ENCODE results near the gene CHRM4. TPM values are rescaled to one million over a fixed set of nuclear protein-coding genes. Genes with fewer than 3 reads are reported as not detected.

Gene CHRM4
- total and polyA plus RNA-seq, 2 experiments from 2014 or later, result 0.30 TPM; not detected in 1

DNA sequence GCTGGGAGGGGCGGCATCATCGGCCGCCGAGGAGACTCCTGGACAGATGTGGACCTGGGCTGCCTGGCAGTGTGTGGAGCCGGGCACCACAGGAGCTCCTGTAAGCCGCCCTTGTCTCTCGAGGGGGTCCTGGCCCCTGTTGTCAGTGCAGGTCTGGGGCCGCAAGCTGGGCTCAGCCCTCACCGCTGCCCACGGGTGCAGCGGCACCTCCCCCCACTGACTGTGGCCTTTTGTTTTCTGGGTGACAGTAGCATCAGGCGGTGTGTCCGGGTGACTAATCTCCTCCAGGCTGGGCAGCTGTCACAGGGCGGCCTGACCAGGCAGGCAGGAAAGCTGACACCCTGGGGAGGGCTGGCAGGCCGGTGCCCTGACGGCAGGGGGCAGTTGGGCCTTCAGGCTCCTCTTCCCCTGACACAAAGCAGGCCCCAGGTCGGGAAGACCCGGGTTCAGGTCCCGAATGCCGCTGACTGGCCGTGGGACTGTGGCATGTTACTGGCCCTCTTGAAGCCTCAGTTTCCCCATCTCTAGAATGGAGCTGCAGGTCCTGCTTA is 28.0 kb downstream of the CHRM4 start:
- H4K20me1 ChIP-seq (ENCODE audit: insufficient read depth, poor library complexity, severe bottlenecking), result peaks cover 4% of the 10 kb centered on the region
- H3K4me1 ChIP-seq (ENCODE audit: insufficient read depth), result peaks cover 14% of the 10 kb centered on the region
- 82% methylated on average over 20 of the region's 21 CpGs for WGBS (ENCODE audit: low lambda C conversion rate, missing lambda C conversion rate)
- no peak for DNase-seq (ENCODE audit: low spot score)
- peaks cover 34% of the 10 kb centered on the region for H3K79me2 ChIP-seq
- no peaks in the 10 kb centered on the region for H3K9me2 ChIP-seq (replicated peaks; ENCODE audit: insufficient read depth)
- H3K27me3 ChIP-seq, result no peaks in the 10 kb centered on the region
- H3K36me3 ChIP-seq (replicated peaks; ENCODE audit: insufficient read depth, low read depth), result no peaks in the 10 kb centered on the region
- H3K9me3 ChIP-seq (ENCODE audit: low read depth), result no peaks in the 10 kb centered on the region
- TF ChIP-seq, protein P1, sequence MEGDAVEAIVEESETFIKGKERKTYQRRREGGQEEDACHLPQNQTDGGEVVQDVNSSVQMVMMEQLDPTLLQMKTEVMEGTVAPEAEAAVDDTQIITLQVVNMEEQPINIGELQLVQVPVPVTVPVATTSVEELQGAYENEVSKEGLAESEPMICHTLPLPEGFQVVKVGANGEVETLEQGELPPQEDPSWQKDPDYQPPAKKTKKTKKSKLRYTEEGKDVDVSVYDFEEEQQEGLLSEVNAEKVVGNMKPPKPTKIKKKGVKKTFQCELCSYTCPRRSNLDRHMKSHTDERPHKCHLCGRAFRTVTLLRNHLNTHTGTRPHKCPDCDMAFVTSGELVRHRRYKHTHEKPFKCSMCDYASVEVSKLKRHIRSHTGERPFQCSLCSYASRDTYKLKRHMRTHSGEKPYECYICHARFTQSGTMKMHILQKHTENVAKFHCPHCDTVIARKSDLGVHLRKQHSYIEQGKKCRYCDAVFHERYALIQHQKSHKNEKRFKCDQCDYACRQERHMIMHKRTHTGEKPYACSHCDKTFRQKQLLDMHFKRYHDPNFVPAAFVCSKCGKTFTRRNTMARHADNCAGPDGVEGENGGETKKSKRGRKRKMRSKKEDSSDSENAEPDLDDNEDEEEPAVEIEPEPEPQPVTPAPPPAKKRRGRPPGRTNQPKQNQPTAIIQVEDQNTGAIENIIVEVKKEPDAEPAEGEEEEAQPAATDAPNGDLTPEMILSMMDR (IDR thresholded peaks at IDR 0.05; ENCODE audit: poor library complexity), result no peak
- no peak for TF ChIP-seq EZH2 (IDR thresholded peaks at IDR 0.05; ENCODE audit: borderline replicate concordance)
- no peak for TF ChIP-seq EZH2phosphoT487 (IDR thresholded peaks at IDR 0.05; ENCODE audit: low read depth, severe bottlenecking, unreplicated experiment)
- H3K4me3 ChIP-seq, result no peak overlapping the region
- H2AFZ ChIP-seq, result no peak overlapping the region
- H3K27ac ChIP-seq, result no peak overlapping the region
- no peak overlapping the region for H3K4me2 ChIP-seq

- Histone ChIP-seq H3K9me2 (replicated peaks; ENCODE audit: insufficient read depth) (no peaks in the 10 kb centered on the region), H2AFZ (no peak overlapping the region), H3K4me2 (no peak overlapping the region), H3K27me3 (no peaks in the 10 kb centered on the region), H3K79me2 (peaks cover 38% of the 10 kb centered on the region), H3K9me3 (ENCODE audit: low read depth) (no peaks in the 10 kb centered on the region), H3K27ac (no peak overlapping the region), H4K20me1 (ENCODE audit: insufficient read depth, poor library complexity, severe bottlenecking) (peaks cover 4% of the 10 kb centered on the region), H3K4me1 (ENCODE audit: insufficient read depth) (peaks cover 14% of the 10 kb centered on the region), H3K4me3 (no peak overlapping the region), H3K36me3 (replicated peaks; ENCODE audit: insufficient read depth, low read depth) (no peaks in the 10 kb centered on the region)
- no peak for TF ChIP-seq EZH2phosphoT487 (IDR thresholded peaks at IDR 0.05; ENCODE audit: low read depth, severe bottlenecking, unreplicated experiment)
- no peak for TF ChIP-seq EZH2 (IDR thresholded peaks at IDR 0.05; ENCODE audit: borderline replicate concordance)
- TF ChIP-seq, protein P1 (IDR thresholded peaks at IDR 0.05; ENCODE audit: poor library complexity), result no peak
- DNase-seq (ENCODE audit: low spot score), result no peak
- WGBS (ENCODE audit: low lambda C conversion rate, missing lambda C conversion rate), result 67% methylated on average over 9 of the region's 9 CpGs
These were observed 28.6 kb downstream of the CHRM4 start for GRCh38 chr11:46363031-46363407.

DNA sequence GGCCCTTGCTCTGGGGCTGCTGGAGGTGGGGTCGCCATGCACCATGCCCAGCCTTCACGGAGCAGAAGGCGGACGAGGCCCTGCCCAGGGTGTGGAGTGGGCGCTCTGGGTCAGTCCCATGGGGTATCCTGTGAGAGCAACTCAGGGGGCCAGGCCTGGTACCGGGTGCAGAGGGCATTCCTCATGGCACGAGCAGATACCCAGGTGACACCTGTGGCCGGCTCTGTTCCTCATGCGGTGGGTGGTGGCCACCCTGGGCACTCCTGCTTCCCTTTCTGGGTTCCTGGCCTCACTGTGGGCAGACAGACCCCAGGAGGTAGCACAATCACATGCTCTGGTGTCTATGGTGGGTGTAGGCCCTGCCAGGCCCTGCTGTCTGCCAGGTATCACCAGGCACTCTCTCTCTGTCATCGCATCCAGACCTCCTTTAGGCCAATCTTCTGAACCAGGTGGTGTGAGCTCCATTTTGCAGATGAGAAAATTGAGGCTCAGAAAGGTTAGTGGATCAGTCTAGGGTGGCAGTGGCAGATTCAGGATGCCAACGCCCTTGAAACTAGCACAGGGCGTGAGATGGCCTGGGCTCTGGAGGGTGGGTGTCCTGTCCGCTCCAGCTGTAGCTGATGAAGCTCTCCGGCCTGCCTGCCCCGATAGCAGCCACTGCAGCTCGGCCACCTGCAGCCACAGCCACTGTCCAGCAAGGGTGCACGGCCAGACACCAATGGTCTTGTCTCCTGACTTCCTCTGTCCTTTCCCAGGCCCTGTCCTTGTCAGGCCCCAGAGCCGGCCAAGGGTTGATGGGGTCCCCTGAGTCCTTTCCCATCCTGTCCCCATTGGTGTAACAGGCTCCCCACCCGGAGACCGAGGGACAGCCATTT is 29.2 kb downstream of the CHRM4 start:
- Histone ChIP-seq H3K9me2 (replicated peaks; ENCODE audit: insufficient read depth) (no peaks in the 10 kb centered on the region), H3K36me3 (replicated peaks; ENCODE audit: insufficient read depth, low read depth) (no peaks in the 10 kb centered on the region), H3K27me3 (no peaks in the 10 kb centered on the region), H3K27ac (no peak overlapping the region), H4K20me1 (ENCODE audit: insufficient read depth, poor library complexity, severe bottlenecking) (peaks cover 4% of the 10 kb centered on the region), H3K4me1 (ENCODE audit: insufficient read depth) (peaks cover 14% of the 10 kb centered on the region), H3K9me3 (ENCODE audit: low read depth) (no peaks in the 10 kb centered on the region), H2AFZ (no peak overlapping the region), H3K4me3 (no peak overlapping the region), H3K79me2 (peaks cover 44% of the 10 kb centered on the region), H3K4me2 (no peak overlapping the region)
- 90% methylated on average over 20 of the region's 20 CpGs for WGBS (ENCODE audit: low lambda C conversion rate, missing lambda C conversion rate)
- DNase-seq (ENCODE audit: low spot score), result no peak
- no peak for TF ChIP-seq EZH2phosphoT487 (IDR thresholded peaks at IDR 0.05; ENCODE audit: low read depth, severe bottlenecking, unreplicated experiment)
- TF ChIP-seq EZH2 (IDR thresholded peaks at IDR 0.05; ENCODE audit: borderline replicate concordance), result no peak
- TF ChIP-seq, protein P1 (IDR thresholded peaks at IDR 0.05; ENCODE audit: poor library complexity), result no peak

Data from hepatocyte (in vitro differentiated cells).